ENCODE data around the gene PPP1R3E.

GRCh38 chr14:23307146-23307530, 4.5 kb upstream of the PPP1R3E start:
- no peak for TF ChIP-seq POLR2A (IDR thresholded peaks at IDR 0.05)
- TF ChIP-seq POLR2AphosphoS5 (IDR thresholded peaks at IDR 0.05): no peak
- TF ChIP-seq, protein P1, sequence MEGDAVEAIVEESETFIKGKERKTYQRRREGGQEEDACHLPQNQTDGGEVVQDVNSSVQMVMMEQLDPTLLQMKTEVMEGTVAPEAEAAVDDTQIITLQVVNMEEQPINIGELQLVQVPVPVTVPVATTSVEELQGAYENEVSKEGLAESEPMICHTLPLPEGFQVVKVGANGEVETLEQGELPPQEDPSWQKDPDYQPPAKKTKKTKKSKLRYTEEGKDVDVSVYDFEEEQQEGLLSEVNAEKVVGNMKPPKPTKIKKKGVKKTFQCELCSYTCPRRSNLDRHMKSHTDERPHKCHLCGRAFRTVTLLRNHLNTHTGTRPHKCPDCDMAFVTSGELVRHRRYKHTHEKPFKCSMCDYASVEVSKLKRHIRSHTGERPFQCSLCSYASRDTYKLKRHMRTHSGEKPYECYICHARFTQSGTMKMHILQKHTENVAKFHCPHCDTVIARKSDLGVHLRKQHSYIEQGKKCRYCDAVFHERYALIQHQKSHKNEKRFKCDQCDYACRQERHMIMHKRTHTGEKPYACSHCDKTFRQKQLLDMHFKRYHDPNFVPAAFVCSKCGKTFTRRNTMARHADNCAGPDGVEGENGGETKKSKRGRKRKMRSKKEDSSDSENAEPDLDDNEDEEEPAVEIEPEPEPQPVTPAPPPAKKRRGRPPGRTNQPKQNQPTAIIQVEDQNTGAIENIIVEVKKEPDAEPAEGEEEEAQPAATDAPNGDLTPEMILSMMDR (IDR thresholded peaks at IDR 0.05): no peak
